Activated CD4-positive, CD25-positive, alpha-beta regulatory T cell treated with anti-CD3 and anti-CD28 coated beads, Interleukin-2, amount 50 U/mL, for 24 hours (primary cell): ENCODE measurements around the gene EPB41L4A.
"Not testable (repeated sequence)": the region's sequence is repeated elsewhere in the genome, so short reads cannot be mapped to it uniquely, and the experiment has no call there.

ENCODE experiments used
- ATAC-seq, 2 donors: fragments of 150-1000 bp; cut with Tn5 transposase; one replicate each; pipeline ENCODE4 v1.10.0; 2021; ENCODE audit warnings: mild to moderate bottlenecking in 1 of 2, moderate library complexity in 1 of 2

Gene EPB41L4A, protein sequence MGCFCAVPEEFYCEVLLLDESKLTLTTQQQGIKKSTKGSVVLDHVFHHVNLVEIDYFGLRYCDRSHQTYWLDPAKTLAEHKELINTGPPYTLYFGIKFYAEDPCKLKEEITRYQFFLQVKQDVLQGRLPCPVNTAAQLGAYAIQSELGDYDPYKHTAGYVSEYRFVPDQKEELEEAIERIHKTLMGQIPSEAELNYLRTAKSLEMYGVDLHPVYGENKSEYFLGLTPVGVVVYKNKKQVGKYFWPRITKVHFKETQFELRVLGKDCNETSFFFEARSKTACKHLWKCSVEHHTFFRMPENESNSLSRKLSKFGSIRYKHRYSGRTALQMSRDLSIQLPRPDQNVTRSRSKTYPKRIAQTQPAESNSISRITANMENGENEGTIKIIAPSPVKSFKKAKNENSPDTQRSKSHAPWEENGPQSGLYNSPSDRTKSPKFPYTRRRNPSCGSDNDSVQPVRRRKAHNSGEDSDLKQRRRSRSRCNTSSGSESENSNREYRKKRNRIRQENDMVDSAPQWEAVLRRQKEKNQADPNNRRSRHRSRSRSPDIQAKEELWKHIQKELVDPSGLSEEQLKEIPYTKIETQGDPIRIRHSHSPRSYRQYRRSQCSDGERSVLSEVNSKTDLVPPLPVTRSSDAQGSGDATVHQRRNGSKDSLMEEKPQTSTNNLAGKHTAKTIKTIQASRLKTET

DNA sequence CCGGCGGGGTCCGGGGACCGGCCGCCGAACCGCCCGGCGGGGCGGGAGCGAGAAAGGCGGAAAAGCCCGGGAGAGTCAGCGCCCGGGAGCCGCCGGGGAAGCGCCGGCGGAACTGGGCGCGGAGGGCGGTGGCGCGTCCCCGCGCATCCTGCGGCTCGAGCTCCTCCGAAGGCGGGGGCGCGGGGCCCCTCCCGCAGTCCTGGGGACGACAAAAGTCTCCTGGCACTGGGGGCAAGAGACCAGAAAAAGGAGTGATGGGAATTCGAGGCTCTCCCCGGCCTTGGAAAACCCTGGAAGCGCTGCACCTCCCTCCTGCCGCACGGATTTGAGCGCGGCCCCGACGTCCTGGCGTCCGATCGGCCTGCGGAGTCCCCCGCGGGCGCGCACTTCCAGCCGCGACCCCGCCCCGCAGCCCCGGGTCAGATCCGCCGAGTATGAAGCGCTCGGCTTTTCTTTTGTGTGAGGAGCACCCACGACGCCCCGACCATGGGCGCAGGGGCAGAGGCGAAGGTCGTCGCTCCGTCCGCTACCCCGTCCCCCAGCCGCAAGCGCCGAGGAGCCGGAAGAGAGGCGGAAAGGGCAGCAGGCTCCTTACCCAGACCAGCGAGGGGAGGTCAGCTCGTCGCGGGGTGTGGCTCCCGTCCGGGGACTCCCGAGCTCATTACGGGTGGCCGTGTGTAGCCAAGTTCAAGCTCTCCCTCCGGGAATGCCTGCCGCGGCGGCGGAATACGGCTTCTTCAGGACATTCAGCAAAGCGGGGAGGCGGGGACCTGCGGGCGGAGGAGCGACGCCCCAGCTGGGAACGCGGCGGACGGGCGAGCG lies at the start of gene EPB41L4A:
Gene EPB41L4A, minus strand, starts transcription at position 114 of the 822 bp plus-strand sequence. CDS start 238 bp downstream, outside the sequence.
- no peak for ATAC-seq

GRCh38 chr5:112467485-112467884 lies 48.4 kb upstream of the EPB41L4A start:
- no peak for ATAC-seq

DNA sequence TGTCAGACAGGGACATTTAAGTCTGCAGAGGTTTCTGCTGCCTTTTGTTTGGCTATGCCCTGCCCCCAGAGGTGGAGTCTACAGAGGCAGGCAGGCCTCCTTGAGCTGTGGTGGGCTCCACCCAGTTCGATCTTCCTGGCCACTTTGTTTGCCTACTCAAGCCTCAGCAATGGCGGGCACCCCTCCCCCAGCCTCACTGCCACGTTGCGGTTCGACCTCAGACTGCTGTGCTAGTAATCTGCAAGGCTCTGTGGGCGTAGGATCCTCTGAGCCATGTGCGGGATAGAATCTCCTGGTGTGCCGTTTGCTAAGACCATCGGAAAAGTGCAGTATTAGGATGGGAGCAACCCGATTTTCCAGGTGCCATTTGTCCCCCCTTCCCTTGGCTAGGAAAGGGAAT lies 47.2 kb upstream of the EPB41L4A start:
- not testable (repeated sequence) for ATAC-seq

- not testable (repeated sequence) for ATAC-seq
These were observed 28.2 kb upstream of the EPB41L4A start for GRCh38 chr5:112447187-112447760.

DNA sequence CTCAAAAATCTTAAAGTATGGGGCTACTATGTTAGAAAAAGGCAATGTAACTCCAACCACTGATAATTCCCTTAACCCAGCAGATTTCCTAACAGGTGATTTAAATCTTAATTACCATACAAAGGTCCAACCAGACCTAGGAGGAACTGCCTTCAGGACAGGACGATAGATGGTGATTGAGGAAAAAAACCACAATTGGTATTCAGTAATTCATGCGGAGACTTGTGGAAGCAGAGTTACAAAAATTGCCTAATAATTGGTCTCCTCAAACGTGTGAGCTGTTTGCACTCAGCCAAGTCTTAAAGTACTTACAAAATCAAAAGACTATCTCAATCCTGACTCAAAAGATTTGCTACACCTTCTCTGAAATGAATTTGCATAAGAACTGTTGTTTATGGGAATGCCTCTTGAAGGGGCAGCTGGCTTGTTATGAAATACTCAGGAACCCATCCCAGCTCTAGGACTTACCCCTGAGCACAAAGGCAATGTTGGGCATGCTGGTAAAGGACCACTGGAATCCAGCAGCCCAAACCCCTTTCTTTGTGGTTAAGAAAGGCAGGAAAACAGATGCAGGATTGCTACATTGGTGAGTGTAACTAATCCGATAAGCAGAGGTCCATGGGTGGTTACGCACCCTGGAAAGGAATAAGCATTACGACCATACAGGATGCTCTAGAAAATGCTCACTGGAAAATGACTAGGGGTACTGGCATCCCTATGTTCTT lies 26.7 kb upstream of the EPB41L4A start:
- ATAC-seq: no peak

GRCh38 chr5:112443932-112444331 lies 24.9 kb upstream of the EPB41L4A start:
- ATAC-seq: not testable (repeated sequence)

DNA sequence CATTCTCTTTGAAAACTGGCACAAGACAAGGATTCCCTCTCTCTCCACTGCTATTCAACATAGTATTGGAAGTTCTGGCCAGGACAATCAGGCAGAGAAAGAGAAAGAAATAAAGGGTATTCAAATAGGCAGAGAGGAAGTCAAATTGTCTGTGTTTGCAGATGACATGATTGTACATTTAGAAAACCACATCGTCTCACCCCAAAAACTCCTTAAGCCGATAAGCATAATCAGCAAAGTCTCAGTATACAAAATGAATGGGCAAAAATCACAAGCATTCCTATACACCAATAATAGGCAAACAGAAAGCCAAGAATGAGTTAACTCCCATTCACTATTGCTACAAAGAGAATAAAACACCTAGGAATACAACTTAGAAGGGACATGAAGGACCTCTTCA lies 21.0 kb upstream of the EPB41L4A start:
- no peak for ATAC-seq

DNA sequence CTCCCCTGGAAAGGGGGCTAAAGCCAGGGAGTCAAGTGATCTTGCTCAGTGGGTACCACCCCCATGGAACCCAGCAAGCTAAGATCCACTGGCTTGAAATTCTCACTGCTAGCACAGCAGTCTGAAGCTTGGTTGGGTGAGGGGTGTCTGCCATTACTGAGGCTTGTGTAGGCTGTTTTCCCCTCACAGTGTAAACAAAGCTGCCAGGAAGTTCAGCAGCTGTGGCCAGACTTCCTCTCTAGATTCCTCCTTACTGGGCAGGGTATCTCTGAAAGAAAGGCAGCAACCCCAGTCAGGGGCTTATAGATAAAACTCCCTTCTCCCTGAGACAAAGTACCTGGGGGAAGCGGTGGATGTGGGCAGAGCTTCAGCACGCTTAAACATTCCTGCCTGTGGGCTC lies 17.1 kb upstream of the EPB41L4A start:
- ATAC-seq: no peak

DNA sequence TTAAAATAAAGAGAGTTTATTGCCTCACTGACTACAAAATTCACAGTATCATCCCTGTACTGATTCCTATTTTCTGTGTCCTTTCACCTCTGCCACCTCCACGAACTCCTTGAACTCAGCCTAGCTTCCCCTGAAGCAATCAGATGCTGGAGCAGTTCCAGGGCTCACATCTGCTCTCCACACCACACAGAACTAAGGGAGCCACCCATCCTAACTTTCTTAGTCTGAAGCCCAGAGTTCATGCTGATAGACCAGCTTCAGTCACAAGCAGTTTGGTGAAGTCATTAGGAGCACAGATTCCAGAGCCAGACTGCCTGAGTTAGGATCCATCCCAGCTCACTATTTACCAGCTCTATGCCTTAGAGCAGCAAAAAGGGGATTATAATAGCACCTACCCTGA lies 15.6 kb upstream of the EPB41L4A start:
- no peak for ATAC-seq

GRCh38 chr5:112426202-112426601 lies 7.1 kb upstream of the EPB41L4A start:
- not testable (repeated sequence) for ATAC-seq

DNA sequence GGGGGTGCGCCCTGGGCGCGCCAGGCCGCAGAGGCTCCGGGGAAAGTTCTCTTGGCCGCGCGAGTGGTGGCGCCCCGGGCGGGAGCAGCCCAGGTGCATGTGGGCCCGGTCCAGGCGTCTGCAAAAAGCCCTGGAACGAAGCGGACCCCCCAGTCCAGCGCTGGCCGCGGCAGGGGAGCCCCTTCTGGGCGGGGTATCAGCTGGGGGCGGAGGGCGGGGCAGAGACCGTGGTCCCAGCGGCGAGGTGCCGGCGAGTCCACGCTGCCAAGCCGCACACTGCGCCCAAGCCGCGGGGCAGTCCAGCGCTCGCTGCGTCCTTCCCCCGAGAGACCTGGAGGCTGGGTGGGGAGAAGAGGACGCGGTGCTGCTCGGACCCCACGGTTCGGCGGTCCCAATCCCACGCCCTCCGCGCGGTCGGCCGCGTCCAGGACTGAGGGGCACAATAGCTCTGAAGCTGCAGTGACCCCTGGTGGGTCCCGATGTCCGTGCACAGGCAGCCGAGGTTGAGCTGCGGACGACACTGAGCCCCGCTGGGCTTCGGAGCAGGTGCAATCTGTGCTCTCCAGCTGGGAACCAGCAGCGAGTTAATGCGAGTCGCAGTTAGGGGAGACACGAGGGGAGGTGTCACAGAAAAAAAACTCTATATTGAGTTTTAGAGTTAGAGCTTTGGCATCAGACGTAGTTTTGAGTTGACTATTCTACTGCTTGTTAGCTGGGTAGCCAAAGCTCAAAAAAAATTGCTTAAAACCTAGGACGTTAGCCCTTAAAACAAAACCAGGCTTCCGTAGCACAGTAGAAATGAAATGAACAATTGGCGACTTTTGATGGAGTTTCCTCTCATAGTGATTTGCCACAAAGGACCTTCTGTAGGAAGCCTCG lies 1.1 kb upstream of the EPB41L4A start:
- peak in 1 of 2 donors; percentile 46 for ATAC-seq

GRCh38 chr5:112418659-112419163 lies 366 bp downstream of the EPB41L4A start:
- no peak for ATAC-seq

DNA sequence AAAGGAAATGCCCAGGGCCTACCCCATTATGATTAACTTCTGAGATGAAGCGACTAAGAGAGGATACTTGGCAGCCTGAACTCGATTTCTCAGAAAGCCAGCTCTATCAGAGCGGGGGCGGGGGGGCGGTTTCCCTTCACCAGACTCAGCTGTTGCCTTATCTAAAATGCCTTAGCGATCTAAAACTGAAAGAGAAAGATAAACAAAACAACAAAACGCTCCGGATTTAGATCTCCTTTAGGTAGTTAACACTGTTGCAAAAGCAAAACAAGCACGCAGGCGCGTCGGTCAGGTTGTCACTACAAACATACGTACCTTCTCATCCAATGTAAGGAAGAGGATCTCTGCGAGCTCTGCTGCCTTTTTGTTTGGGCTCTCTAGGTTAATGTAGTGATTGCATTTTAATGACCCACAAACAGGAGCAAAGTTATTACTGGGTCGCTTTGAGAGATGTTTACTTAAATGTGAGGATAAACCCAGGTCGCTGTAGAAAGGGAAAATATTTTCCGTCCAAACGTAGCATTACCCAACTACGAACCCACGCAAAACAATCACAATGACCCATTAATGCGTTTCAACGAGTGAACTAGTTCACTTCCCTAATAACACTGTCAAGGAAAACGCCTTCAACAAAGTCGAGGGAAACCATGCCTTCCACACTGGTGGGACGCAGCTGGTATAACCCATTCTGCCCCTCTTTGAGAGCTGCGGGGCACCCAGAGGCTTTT lies 982 bp downstream of the EPB41L4A start:
- peak; percentile 68 for ATAC-seq

- no peak for ATAC-seq
These were observed 3.5 kb downstream of the EPB41L4A start for GRCh38 chr5:112415552-112415951.

GRCh38 chr5:112413611-112414010 lies 5.5 kb downstream of the EPB41L4A start:
- ATAC-seq: no peak

GRCh38 chr5:112412346-112412745 lies 6.7 kb downstream of the EPB41L4A start:
- ATAC-seq: no peak

GRCh38 chr5:112411903-112412302 lies 7.2 kb downstream of the EPB41L4A start:
- no peak for ATAC-seq

- ATAC-seq: no peak
These were observed 11.4 kb downstream of the EPB41L4A start for GRCh38 chr5:112407666-112408065.

- no peak for ATAC-seq
These were observed 11.8 kb downstream of the EPB41L4A start for GRCh38 chr5:112407240-112407639.

GRCh38 chr5:112403069-112403468 lies 16.0 kb downstream of the EPB41L4A start:
- ATAC-seq: no peak
